ENCODE data around the gene PLEKHH1.

DNA sequence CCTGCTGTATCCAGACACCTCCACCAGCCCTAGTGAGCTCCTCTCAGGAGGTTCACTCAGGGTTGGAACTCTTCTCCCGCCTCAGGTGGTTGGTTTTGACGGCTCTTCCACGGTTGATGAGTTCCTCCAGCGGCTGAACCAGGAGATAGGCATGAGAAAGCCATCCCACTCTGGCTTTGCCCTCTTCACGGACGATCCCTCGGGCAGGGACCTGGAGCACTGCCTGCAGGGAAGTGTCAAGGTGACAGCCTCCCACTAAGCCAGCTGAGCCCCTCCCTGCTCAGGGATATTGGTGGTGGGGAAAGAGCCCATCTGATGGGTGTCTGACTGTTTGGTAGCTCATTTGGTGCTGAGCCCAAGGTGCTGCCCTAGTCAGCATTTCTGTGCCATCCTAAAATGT lies 46.5 kb downstream of the PLEKHH1 start:
- TF ChIP-seq, protein P1, sequence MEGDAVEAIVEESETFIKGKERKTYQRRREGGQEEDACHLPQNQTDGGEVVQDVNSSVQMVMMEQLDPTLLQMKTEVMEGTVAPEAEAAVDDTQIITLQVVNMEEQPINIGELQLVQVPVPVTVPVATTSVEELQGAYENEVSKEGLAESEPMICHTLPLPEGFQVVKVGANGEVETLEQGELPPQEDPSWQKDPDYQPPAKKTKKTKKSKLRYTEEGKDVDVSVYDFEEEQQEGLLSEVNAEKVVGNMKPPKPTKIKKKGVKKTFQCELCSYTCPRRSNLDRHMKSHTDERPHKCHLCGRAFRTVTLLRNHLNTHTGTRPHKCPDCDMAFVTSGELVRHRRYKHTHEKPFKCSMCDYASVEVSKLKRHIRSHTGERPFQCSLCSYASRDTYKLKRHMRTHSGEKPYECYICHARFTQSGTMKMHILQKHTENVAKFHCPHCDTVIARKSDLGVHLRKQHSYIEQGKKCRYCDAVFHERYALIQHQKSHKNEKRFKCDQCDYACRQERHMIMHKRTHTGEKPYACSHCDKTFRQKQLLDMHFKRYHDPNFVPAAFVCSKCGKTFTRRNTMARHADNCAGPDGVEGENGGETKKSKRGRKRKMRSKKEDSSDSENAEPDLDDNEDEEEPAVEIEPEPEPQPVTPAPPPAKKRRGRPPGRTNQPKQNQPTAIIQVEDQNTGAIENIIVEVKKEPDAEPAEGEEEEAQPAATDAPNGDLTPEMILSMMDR (IDR thresholded peaks at IDR 0.05; ENCODE audit: low read depth, low read length), result no peak
- TF ChIP-seq EZH2phosphoT487 (IDR thresholded peaks at IDR 0.05; ENCODE audit: low read depth), result no peak
